GM19324 (cell line): ENCODE measurements around the gene CCBE1.
A peak's percentile ranks its signal among the peaks of the same experiment; 100 is the strongest.

Experiments
- ATAC-seq: cut with Tn5 transposase; IDR thresholded peaks from one replicate; pipeline ENCODE4 v1.9.1; 2021; ENCODE audit warnings: mild to moderate bottlenecking, moderate library complexity; ENCODE audit not compliant: unreplicated experiment, low FRiP score

CCBE1 gene

DNA sequence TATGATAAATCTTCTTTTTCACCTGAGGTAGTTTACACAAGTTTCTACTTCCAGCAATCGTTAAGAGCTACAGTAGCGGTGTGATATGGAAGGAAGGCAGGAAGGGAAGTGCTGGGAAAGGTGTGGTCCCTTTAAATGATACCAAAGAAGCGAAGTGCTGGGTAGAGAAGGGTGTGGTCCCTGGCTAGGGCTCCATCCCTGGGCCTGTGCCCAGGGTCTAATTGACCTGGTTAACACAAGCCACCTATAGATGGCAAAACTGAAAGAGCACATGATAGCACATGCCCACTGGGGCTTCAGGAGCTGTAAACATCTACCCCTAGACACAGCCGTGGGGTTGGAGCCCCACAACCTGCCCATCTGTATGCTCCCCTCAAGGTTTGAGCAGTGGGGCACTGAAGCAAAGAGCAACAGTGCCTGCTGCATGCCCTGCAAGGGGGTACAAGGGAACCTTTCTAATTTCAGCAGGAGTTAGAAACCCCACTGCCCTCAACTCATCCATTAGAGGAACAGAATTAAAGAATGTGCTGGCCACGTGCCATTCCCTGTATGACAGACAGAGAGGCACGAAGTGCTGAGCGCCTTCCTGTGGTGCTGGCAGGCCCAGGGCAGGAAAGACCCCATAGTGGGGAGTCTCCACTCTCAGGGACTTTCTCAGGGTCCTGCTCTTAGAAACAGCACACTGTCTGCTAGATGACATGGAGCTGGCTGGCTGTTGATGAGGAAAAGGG lies 185.0 kb downstream of the CCBE1 start:
- ATAC-seq: no peak

DNA sequence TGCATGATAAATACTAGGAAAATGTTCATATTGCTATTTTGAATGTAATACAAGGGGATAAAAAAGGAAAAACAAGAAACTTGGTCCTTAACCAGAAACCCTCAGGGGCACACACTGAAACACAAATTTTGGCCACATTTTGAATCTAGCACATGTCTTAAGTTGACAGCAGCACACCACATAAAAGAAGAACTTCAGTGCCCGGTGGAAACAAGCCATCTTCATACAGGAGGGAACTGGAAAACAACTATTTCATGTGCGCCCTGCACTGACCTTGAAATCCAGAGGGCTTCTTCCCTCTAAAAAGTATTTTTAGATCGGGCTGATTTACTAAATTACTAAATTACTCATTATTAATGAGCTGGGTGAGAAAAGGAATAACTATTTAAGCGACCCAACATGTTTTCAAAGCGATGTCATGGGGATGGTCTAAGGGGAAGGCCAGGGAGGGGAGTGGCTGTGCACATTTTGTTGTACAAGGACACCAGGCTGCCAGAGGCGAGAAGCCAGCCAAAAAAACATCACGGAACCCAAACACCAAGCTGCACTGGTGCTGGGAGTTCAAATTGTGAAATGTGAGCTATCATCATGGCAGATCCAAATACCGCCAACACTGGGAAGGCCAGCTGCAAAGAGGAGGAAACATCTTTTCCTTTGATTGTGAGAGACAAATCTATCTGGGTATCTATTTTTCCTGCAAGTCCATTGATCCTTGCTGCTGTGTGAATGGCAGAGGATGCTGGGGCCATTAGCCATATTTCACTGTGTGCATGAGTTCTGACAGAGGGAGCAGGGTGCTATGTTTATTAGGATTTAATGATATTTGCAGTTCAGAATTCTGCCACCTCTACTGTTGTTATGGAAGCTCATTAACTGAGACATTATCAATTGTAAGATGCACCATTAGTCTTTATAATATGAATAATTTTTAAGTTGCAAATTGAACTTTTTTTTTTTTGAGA lies 187.5 kb downstream of the CCBE1 start:
- no peak for ATAC-seq

DNA sequence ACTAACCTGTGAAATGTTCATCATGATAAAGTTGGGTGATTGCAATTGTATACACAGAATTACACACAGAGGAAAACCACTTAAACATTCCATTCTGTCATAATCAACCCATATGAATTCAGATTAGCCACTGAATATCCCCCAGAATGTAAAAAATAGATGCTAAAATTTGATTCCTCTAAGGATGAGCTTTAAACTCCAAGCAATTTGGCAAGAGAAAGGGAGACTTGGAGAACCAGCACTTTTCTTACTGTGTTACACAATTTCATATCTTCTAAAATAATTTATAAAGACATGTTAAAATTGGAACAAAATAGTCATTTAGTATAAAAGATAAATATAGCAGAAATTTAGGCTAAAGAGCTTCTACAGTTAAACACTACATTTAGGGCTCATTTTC lies 191.9 kb downstream of the CCBE1 start:
- no peak for ATAC-seq

DNA sequence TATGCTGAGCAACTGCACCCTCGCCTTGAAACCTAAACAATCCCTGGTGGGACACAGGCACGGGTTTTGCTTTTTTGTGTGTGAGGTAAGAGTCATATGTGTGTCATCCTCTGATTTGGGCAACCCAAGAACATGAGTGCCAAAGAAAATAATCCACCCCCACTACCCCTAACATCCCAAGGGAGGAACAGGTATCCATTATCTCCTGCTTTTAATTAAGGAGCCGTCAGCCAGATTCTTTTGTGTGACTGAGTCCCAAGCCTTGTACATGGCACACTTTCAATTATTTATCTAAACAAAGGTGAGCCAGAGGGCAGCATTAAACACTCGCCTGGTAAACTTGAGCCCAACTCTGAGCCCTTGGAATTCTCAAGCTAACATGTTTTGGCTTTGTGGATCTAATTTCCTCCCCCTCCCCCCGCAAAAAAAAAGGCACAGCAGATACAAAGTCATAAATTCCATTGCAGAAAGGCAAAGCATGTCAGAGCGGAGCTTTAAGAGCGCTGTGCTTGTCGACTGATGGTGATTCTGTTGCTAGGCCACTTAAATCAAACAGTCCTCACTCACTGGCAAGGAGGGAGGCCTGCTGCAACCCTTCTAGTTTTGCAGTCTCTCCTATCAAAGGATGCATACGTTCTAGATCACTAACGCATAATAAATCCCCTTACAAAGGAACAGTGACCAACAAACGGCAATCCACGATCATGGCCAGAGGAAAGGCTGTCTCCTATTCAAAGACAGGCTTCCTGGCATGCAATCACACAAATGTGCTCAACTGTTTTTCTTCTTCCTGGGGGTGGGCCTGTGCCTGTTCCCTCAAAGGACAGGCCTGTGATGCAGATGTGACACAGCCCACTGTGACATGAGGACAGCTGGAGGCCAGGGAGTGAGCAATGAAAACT lies 194.7 kb downstream of the CCBE1 start:
- no peak for ATAC-seq

DNA sequence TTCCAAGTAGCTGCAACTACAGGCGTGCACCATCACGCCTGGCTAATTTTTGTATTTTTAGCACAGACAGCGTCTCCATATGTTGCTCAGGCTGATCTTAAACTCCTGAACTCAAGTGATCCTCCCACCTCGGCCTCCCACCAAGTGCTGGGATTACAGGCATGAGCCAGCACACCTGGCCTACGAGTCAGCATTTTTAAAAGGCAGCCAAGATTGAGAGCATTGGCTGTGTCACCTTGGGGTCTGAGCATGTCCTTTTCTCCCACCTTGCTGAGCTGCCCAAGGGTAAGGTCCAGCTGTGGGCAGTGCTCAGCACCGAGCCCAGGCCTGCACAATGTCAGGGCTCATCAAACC lies 195.3 kb downstream of the CCBE1 start:
- ATAC-seq: no peak

DNA sequence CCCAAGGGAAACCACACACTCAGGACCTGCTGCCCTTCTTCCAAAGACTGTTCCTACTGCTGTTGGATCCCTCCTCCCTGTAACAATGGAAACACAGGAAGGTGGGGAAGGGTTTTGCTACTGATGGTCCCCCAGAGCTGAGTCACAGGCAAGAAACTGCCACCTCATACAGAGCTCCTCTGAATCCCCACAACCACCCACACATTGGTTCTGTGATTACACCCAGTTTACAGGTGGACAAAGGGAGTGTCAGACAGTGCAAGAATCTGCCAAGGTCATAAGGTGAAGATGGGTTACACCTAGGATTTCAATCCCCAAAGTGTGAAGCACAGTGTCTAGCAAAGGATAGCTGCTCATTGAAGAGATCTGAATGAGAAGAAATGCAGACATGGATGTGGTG lies 196.5 kb downstream of the CCBE1 start:
- ATAC-seq: no peak

DNA sequence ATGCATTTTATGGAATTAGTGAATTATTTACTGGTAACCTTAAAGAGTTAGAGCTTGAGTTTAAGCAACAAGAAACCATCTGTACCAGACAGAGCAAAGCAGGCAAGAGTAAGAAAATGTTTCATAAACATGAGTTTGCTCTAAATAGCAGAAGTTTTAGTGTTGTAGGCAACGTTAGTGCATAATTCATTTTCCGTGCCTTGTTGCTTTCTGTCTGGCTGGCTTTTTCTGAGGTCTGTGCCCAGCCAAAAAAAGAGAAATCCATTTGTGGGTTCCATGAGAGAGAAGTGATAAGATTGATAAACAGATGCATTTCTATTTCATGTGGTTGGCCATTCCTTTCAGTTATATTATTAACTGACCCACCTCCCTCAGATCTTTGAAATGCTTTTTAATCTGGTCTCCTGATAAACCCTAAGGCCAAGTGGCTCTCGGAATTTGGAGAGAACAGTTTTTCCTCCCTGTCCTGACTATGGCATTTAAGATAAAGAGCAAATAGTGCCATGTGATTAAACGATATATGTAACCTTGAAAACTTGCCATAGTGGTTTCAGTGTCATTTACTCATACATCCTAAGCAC lies 198.6 kb downstream of the CCBE1 start:
- no peak for ATAC-seq

DNA sequence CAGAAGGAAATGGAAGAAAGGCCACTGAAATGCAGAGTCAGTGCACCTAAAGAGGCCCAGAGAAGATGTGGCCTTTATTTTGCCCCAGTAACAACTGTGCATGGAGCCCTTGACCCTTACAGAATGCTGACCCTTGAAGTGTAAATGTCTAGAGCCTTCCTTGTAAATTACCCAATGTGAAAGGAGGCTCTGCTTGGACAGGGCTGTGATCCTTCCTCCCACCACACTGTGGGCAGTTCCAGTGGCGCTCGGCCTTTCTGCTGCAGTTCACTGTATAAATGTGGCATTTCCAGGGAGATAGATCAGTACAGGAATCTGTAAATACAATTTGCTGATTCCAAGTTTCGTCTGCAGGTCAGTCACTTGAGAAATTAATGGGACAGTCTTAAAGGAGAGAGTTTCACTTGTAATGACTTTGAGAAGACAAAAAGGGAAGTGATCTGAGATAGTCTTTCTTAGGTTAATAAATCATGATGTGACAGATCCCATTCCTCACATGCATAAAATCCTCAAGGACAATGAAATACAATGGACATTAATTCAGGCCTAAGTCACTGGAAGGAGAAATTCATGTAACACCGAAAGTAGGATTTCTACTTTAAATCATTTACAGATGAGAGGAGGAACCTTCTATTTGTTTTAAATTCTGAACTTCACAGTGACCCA lies 204.3 kb downstream of the CCBE1 start:
- no peak for ATAC-seq

DNA sequence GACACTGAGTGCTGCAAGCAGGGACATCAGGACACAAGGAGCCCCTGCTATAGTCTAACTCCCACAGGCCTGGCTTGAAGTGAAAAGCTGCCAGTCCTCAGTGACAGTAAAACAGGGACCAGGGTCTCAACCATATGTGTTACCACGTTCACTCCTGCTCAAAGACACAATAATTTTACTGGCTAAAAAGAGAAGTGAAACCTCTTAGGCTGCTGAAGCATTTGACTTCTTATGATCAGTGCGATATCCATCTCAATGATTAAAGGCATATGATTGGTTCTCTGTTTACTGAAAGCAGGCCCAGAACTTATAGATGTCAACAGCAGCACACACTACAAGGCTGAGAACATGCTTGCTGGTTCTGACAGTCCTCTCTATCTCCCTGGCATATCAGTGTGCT lies 208.3 kb downstream of the CCBE1 start:
- ATAC-seq: peak; percentile 65

DNA sequence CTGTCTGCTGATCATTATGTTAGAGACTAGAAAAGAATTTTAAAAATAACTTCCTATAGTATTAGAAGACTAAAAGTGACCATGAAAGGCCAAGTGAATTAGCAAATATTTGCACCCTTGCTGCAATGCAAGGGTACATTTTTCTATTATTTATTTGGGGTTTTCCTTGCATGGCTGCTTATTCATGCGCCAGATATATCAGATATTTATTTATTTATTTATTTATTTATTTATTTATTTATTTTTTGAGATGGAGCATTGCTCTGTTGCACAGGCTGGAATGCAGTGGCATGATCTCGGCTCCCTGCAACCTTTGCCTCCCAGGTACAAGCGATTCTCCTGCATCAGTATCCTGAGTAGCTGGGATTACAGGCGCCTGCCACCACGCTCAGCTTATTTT lies 211.8 kb downstream of the CCBE1 start:
- no peak for ATAC-seq

DNA sequence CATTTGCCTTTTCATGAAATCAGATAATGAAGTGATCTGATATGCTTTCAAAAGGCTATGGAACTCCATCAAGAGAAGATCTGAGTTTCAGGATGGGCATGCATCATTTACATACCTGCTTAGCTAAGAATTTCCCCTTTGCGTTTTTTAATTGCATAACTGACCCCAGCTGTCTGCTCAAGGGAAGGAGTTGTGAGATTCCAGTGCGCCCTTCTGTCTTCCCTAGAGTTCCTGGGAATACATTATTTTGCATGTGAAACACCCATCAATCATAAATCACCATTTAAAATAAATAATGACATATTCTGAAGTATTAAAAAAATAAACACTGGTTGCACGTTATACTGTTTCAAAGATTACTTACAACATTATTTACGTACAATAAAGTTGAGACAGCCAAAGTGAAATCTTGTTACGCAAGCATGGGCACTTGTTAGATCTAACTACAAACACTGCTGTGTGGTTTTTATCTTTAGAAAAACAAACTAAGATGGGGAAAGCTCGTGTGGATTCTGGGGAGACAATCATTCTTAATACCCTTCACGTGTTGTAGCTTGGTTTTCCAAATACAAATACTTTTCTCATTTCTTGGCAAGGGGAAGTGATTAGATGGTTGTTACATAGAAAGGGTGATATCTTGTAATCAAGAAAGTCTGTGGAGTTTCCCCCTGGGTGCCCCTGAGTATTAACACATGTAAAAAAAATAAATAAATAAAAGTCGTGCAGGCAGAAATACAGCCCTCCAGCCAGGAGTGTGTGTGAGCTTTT lies 212.5 kb downstream of the CCBE1 start:
- ATAC-seq: no peak

DNA sequence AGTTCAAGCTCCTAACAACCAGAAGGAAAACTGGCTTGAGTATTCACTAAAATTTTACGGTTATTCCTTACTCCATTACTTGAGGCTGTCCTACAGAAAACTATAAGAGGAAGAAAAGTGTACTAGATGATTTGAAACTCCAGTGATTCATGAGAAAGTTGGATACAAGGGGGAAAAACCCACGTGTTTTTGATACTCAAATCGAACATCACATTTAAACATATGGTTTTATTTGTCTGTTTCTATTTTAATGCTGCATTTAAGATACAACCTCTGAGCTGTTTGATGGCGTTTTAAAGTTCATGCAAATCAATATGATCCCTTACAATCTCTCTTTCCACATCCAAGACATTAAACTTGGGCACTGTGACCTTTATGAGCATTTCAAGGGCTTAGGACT lies 213.1 kb downstream of the CCBE1 start:
- ATAC-seq: no peak

DNA sequence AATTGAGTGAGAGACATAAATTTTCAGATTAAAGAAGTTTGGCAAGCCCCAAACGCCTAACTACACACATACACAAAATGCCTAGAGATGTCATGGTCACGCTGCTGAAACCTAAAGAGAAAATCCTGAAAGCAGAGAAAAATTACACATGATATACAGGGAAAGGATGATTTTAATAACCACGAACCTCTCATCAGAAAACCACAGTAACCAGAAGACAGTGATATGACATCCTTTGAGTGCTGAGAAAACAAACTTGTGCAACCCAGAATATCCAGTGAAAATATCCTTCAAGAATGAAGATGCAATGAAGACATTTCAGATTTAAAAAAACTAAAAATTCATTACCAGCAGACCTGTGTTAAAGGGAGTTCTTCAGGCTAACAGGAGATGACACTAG lies 215.8 kb downstream of the CCBE1 start:
- no peak for ATAC-seq

DNA sequence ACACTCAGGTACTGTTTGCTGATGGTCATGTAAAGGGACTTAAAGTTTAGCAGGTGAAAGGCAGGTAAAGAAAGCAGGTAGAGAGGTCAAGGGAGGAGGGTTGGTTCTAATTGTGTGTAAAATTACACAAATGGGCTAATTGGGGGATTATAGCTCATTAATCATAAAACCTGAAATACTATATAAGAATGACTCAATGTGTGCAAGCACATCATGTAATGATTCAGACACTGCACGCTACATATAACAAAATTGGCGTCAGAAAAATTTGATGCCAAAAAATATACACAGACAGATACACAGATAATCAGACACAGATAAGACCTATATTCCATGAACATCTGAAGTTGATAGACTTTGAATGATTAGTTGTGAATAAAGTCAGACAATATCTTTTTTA lies 217.4 kb downstream of the CCBE1 start:
- ATAC-seq: no peak

DNA sequence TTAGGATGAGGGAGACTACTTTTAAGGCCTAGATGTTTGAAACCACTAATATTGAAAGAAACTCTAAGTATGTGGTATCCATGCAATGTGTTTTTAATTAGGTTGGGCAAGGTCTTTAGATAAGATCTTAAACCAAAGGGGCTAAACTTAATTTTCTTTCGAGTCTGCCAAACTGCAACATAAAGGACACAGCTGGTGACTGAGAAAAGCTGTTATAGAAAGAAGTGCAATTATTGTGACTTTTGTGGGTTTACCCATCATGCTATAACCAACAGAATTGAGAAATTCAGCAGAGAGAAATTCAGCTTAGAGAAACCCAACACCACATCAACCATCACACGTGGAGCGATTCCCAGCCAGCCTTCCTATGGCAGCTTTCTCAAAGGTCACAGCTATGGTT lies 218.6 kb downstream of the CCBE1 start:
- ATAC-seq: no peak

DNA sequence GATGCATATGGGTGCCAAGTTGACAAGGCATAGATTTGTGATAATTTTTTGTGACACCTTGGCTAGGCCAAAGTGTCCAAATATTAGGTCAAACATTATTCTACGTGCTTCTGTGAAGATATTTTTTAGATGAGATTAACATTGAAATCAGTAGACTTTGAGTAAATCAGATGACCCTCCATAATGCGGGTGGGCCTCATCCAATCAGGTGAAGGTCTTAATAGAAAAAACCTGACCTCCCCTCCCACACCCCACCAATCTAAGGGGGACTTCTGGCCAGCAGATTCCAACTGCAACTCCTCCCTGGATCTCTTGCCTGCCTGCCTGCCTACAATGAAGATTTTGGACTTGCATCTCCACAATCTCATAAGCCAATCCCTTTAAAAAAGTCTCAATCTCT lies 219.4 kb downstream of the CCBE1 start:
- no peak for ATAC-seq

DNA sequence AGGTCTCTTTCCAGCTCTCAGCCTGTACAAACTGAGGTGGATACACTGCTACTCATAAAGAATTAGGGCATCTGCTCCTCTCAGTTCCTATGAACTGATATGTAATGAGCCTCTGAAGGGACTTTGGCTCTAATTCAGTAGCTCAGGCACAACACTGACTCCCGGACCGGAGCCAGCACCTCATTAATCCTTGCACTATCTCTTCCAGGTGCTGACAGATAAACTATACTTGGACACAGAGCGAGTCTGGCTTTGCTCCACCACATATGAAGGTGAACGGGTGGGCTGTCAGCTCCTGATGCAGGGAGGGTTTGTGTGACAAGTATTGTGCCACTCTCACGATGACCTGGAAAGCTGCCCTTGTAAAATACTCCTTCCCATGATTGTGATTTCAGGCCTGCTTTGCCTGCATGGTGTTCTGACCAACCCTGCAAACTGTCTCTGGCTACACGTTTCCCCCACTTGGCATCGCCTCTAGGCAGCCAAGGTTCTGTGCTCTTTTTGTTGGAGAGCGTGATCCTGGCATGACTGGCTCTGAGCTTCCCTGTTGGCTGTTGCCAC lies 226.6 kb downstream of the CCBE1 start:
- ATAC-seq: no peak

DNA sequence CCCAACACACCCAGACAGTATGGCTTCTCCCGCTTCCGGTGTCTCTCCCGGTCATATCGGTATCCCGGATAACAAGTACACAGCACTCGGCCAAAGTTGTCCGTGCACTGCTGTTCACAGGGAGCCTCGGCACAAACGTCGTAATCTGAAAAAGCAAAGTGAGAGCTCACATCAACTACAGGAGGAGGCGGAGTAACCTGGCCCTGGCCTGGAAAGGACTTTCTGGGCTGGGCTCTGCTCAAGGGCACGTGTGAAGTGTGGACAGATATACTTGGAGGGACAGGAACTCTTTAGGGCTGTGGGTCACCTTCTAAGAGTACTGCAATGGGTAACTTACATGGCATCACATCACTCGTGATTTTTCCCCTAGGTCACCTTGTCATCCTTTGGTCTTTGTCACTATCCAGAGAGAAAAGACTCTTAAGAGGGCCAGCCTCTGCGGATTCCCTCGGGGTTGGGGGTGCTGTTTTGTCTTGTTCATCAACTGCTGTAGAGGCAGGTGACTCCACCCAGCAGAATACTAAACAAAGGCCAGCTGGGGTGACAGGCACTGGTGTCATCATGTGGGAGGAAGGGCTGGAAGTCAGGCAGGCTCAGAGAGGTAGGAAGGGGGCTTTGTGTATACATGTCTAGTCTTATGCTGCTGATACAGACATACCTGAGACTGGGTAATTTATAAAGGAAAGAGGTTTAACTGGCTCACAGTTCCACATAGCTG lies 227.6 kb downstream of the CCBE1 start:
- ATAC-seq: no peak
